Uterus (tissue), 2 donors: Measurements from ENCODE around the gene DLX6.

Source experiments
- POLR2A ChIP-seq, 2 donors: fragments of 450-650 bp; IDR thresholded peaks; one replicate each; pipeline ENCODE4 v1.6.1; 2016; ENCODE audit warnings: antibody characterized with exemption in 2 of 2, mild to moderate bottlenecking in 1 of 2, moderate library complexity in 1 of 2
- TF ChIP-seq, protein P1 (sequence below), 4 experiments: fragments of 200-600 bp in 2 of 4; fragments of 450-650 bp in 2 of 4; sonication (generic) in 2 of 4; IDR thresholded peaks; one replicate each; pipeline ENCODE4 v1.5.1; 2016 to 2019; ENCODE audit warnings: antibody characterized with exemption in 4 of 4, mild to moderate bottlenecking in 2 of 4, moderate library complexity in 1 of 4

DNA sequence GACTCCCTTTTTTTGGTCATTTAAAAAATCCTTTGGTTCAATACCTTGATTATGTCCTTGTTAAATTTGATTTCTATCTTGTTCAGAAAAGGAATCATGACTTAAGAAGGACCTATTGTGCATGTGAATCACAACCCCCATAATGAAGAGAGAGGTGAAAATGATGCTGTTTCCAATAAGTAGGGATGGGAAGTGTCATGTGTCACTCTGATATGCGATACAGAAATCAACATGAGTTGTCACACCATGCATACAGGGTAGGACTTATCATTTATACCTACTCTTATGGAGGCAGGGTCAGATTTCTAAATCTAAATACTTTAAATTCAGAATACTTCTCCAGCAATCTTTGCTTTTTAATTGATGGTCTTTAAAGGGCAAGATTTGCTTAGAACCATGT lies 19.4 kb upstream of the DLX6 start:
- TF ChIP-seq, protein P1, sequence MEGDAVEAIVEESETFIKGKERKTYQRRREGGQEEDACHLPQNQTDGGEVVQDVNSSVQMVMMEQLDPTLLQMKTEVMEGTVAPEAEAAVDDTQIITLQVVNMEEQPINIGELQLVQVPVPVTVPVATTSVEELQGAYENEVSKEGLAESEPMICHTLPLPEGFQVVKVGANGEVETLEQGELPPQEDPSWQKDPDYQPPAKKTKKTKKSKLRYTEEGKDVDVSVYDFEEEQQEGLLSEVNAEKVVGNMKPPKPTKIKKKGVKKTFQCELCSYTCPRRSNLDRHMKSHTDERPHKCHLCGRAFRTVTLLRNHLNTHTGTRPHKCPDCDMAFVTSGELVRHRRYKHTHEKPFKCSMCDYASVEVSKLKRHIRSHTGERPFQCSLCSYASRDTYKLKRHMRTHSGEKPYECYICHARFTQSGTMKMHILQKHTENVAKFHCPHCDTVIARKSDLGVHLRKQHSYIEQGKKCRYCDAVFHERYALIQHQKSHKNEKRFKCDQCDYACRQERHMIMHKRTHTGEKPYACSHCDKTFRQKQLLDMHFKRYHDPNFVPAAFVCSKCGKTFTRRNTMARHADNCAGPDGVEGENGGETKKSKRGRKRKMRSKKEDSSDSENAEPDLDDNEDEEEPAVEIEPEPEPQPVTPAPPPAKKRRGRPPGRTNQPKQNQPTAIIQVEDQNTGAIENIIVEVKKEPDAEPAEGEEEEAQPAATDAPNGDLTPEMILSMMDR (IDR thresholded peaks at IDR 0.05): no peak
- no peak for TF ChIP-seq POLR2A (IDR thresholded peaks at IDR 0.05)
